Measurements from ENCODE around the gene DLG2. TPM values are rescaled to one million over a fixed set of nuclear protein-coding genes. Genes with fewer than 3 reads are reported as not detected.

DLG2 gene
- polyA plus RNA-seq, 3 donors = 0.24 to 0.39 TPM; not detected in 1

- intact Hi-C loops (cut with micrococcal nuclease) = no loop called here
- no peaks in the 10 kb centered on the region for H3K36me3 Mint-ChIP-seq
These were observed 1932.8 kb downstream of the DLG2 start for GRCh38 chr11:83694191-83694910.

GRCh38 chr11:83693306-83693992 is 1933.7 kb downstream of the DLG2 start:
- no peak overlapping the region for H3K4me3 Mint-ChIP-seq
- Histone ChIP-seq H3K79me2 (ENCODE audit: insufficient read depth, low read length) (no peaks in the 10 kb centered on the region), H2AFZ (ENCODE audit: insufficient read depth, low read depth, low read length, poor library complexity, severe bottlenecking) (no peak overlapping the region), H3K9me3 (replicated peaks in 1 of 2; ENCODE audit: control insufficient read depth in 1 of 2, insufficient read depth in 1 of 2, low read length in 2 of 2) (no peaks in the 10 kb centered on the region), H3K36me3 (replicated peaks in 1 of 2; ENCODE audit: control insufficient read depth in 1 of 2, insufficient read depth in 2 of 2, low read length in 2 of 2) (no peaks in the 10 kb centered on the region), H3K4me2 (replicated peaks; ENCODE audit: extremely low read depth, low read length, poor library complexity, severe bottlenecking) (no peak overlapping the region), H3K27me3 (ENCODE audit: control insufficient read depth in 2 of 2, insufficient read depth in 2 of 2, low read length in 2 of 2) (no peaks in the 10 kb centered on the region), H4K20me1 (ENCODE audit: insufficient read depth, low read length) (no peaks in the 10 kb centered on the region), H3K9ac (ENCODE audit: insufficient read depth, low read length, poor library complexity, severe bottlenecking) (no peak overlapping the region), H3K4me3 (replicated peaks in 1 of 3; ENCODE audit: low read depth in 2 of 3, low read length in 3 of 3) (no peak overlapping the region), H3K27ac (ENCODE audit: low read depth in 1 of 2, low read length in 2 of 2) (no peak overlapping the region), H3K4me1 (ENCODE audit: control insufficient read depth in 1 of 2, insufficient read depth in 2 of 2, low read length in 2 of 2) (no peaks in the 10 kb centered on the region)
- H3K36me3 Mint-ChIP-seq = no peaks in the 10 kb centered on the region
- H3K27ac Mint-ChIP-seq = no peak overlapping the region
- H3K4me1 Mint-ChIP-seq = no peaks in the 10 kb centered on the region
- peaks cover 0 to 2% (median 0%) of the 10 kb centered on the region in 3 donors for H3K27me3 Mint-ChIP-seq (ENCODE audit: low read depth in 3 of 3)
- no peak for DNase-seq
- WGBS (ENCODE audit: insufficient coverage) = 73% methylated on average over 2 of the region's 8 CpGs
- H3K9me3 Mint-ChIP-seq = peaks cover 0 to 5% (median 2%) of the 10 kb centered on the region in 7 donors
- no peak for TF ChIP-seq CTCF (IDR thresholded peaks at IDR 0.05)
- intact Hi-C loops (cut with micrococcal nuclease) = no loop called here

More at GRCh38 chr11:83694191-83694910, 1932.8 kb downstream of the DLG2 start:
- H3K9me3 Mint-ChIP-seq = peaks cover 0 to 7% (median 3%) of the 10 kb centered on the region in 7 donors
- 48% methylated on average over 4 of the region's 10 CpGs for WGBS (ENCODE audit: insufficient coverage)
- Histone ChIP-seq H3K36me3 (replicated peaks in 1 of 2; ENCODE audit: control insufficient read depth in 1 of 2, insufficient read depth in 2 of 2, low read length in 2 of 2) (no peaks in the 10 kb centered on the region), H4K20me1 (ENCODE audit: insufficient read depth, low read length) (no peaks in the 10 kb centered on the region), H3K27me3 (ENCODE audit: control insufficient read depth in 2 of 2, insufficient read depth in 2 of 2, low read length in 2 of 2) (no peaks in the 10 kb centered on the region), H3K9me3 (replicated peaks in 1 of 2; ENCODE audit: control insufficient read depth in 1 of 2, insufficient read depth in 1 of 2, low read length in 2 of 2) (no peaks in the 10 kb centered on the region), H3K27ac (ENCODE audit: low read depth in 1 of 2, low read length in 2 of 2) (no peak overlapping the region), H3K4me2 (replicated peaks; ENCODE audit: extremely low read depth, low read length, poor library complexity, severe bottlenecking) (no peak overlapping the region), H3K79me2 (ENCODE audit: insufficient read depth, low read length) (no peaks in the 10 kb centered on the region), H2AFZ (ENCODE audit: insufficient read depth, low read depth, low read length, poor library complexity, severe bottlenecking) (no peak overlapping the region), H3K4me3 (replicated peaks in 1 of 3; ENCODE audit: low read depth in 2 of 3, low read length in 3 of 3) (no peak overlapping the region), H3K4me1 (ENCODE audit: control insufficient read depth in 1 of 2, insufficient read depth in 2 of 2, low read length in 2 of 2) (no peaks in the 10 kb centered on the region), H3K9ac (ENCODE audit: insufficient read depth, low read length, poor library complexity, severe bottlenecking) (no peak overlapping the region)
- H3K27me3 Mint-ChIP-seq (ENCODE audit: low read depth in 3 of 3) = peaks cover 0 to 2% (median 0%) of the 10 kb centered on the region in 3 donors
- H3K4me3 Mint-ChIP-seq = no peak overlapping the region
- H3K4me1 Mint-ChIP-seq = no peaks in the 10 kb centered on the region
- no peak for DNase-seq
- H3K27ac Mint-ChIP-seq = no peak overlapping the region
- TF ChIP-seq CTCF (IDR thresholded peaks at IDR 0.05) = no peak

Measured in CD14-positive monocyte (primary cell).